ENCODE measurements around the gene EXOC7. TPM values are rescaled to one million over a fixed set of nuclear protein-coding genes. Genes with fewer than 3 reads are reported as not detected.

Gene EXOC7
- polyA plus RNA-seq, 3 donors, result 138 to 168 (median 146) TPM

GRCh38 chr17:76122431-76123190 is 19.0 kb upstream of the EXOC7 start:
- DNase-seq (ENCODE audit: low read depth in 3 of 3, low spot score in 2 of 3), result no peak

- no peak for DNase-seq (ENCODE audit: low read depth in 3 of 3, low spot score in 2 of 3)
Observed at GRCh38 chr17:76121932-76122430, 18.4 kb upstream of the EXOC7 start.

- DNase-seq (ENCODE audit: low read depth in 3 of 3, low spot score in 2 of 3), result no peak
Observed at GRCh38 chr17:76120658-76121008, 17.0 kb upstream of the EXOC7 start.

GRCh38 chr17:76119409-76120371 is 16.1 kb upstream of the EXOC7 start:
- DNase-seq (ENCODE audit: low read depth in 3 of 3, low spot score in 2 of 3), result no peak

GRCh38 chr17:76115138-76115754 is 11.7 kb upstream of the EXOC7 start:
- DNase-seq (ENCODE audit: low read depth in 3 of 3, low spot score in 2 of 3), result no peak

GRCh38 chr17:76111956-76112355 is 8.4 kb upstream of the EXOC7 start:
- no peak for DNase-seq (ENCODE audit: low read depth in 3 of 3, low spot score in 2 of 3)

GRCh38 chr17:76107509-76107908 is 3.9 kb upstream of the EXOC7 start:
- DNase-seq (ENCODE audit: low read depth in 3 of 3, low spot score in 2 of 3), result no peak

GRCh38 chr17:76106703-76107102 is 3.1 kb upstream of the EXOC7 start:
- DNase-seq (ENCODE audit: low read depth in 3 of 3, low spot score in 2 of 3), result no peak

GRCh38 chr17:76104896-76105231 is 1.3 kb upstream of the EXOC7 start:
- DNase-seq (ENCODE audit: low read depth in 3 of 3, low spot score in 2 of 3), result no peak

GRCh38 chr17:76104140-76104895 is 731 bp upstream of the EXOC7 start:
- DNase-seq (ENCODE audit: low read depth in 3 of 3, low spot score in 2 of 3), result no peak

GRCh38 chr17:76102944-76103273 is 678 bp downstream of the EXOC7 start:
- DNase-seq (ENCODE audit: low read depth in 3 of 3, low spot score in 2 of 3), result no peak

GRCh38 chr17:76097716-76098295 is 5.8 kb downstream of the EXOC7 start:
- DNase-seq (ENCODE audit: low read depth in 3 of 3, low spot score in 2 of 3), result no peak

GRCh38 chr17:76095943-76096342 is 7.6 kb downstream of the EXOC7 start:
- DNase-seq (ENCODE audit: low read depth in 3 of 3, low spot score in 2 of 3), result no peak

GRCh38 chr17:76094046-76094445 is 9.5 kb downstream of the EXOC7 start:
- no peak for DNase-seq (ENCODE audit: low read depth in 3 of 3, low spot score in 2 of 3)

- no peak for DNase-seq (ENCODE audit: low read depth in 3 of 3, low spot score in 2 of 3)
Observed at GRCh38 chr17:76092526-76093413, 10.8 kb downstream of the EXOC7 start.

GRCh38 chr17:76091526-76092286 is 11.9 kb downstream of the EXOC7 start:
- no peak for DNase-seq (ENCODE audit: low read depth in 3 of 3, low spot score in 2 of 3)

- DNase-seq (ENCODE audit: low read depth in 3 of 3, low spot score in 2 of 3), result no peak
Observed at GRCh38 chr17:76090517-76091129, 13.0 kb downstream of the EXOC7 start.

Measured in right renal cortex interstitium (tissue), 3 donors.